Measurements from ENCODE around the gene CNNM2.
"Not testable (repeated sequence)": the region's sequence is repeated elsewhere in the genome, so short reads cannot be mapped to it uniquely, and the experiment has no call there.

The CNNM2 gene

DNA sequence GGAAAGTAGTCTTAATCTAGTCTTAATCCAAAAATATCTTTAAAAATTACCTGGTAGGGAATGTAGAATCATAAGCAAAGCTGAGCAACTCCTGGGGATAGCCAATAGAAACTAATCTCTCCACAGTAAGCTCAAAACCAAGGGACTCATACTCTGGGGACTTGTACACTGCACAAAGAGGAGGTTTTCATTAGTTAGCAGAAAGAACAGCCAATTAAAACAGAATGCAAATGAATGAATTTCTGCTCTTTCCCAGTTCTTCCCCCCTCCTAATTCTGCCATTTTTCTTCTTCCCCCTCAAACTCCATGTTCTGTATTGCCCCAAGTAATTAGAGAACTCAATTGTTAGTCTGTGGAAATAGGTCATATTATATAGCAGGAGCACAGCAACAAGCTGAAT, 188.4 kb downstream of the CNNM2 start:
- no peak for DNase-seq (ENCODE audit: low read depth in 2 of 2)

DNA sequence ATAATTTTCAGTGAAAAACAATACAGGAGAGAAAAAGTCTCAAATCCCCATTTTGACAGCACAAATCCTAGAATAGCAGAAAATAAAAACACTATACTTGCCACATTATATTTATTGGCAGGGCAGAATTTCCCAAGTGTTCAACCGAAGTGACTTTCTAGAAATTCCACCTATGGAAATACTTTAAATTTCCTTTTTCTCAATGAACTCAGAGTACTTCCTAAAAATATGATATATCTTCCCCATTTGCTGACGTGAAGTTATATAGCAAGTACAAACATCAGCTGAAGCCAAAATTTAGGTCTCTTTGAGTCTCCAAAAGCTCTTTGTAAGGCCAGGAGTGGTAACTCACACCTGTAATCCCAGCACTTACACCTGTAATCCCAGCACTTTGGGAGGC, 191.7 kb downstream of the CNNM2 start:
- no peak for DNase-seq (ENCODE audit: low read depth in 2 of 2)

DNA sequence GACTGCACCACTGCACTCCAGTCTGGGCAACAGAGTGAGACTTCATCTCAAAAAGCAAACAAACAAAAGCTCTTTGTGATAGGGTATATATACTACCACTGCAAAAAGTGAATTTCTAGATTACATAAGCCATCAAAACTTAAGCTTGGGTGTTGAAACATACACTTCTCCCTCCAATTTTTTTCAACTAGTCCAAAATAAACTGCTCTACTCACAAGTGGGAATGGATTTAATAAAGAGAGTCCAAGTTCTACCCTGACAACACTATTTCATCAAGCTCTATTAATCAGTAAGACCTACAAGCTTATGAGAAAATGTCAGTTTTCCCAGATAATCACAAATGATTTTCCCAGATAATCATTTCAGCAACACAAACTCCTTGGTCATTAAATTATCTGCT, 192.3 kb downstream of the CNNM2 start:
- no peak for DNase-seq (ENCODE audit: low read depth in 2 of 2)

DNA sequence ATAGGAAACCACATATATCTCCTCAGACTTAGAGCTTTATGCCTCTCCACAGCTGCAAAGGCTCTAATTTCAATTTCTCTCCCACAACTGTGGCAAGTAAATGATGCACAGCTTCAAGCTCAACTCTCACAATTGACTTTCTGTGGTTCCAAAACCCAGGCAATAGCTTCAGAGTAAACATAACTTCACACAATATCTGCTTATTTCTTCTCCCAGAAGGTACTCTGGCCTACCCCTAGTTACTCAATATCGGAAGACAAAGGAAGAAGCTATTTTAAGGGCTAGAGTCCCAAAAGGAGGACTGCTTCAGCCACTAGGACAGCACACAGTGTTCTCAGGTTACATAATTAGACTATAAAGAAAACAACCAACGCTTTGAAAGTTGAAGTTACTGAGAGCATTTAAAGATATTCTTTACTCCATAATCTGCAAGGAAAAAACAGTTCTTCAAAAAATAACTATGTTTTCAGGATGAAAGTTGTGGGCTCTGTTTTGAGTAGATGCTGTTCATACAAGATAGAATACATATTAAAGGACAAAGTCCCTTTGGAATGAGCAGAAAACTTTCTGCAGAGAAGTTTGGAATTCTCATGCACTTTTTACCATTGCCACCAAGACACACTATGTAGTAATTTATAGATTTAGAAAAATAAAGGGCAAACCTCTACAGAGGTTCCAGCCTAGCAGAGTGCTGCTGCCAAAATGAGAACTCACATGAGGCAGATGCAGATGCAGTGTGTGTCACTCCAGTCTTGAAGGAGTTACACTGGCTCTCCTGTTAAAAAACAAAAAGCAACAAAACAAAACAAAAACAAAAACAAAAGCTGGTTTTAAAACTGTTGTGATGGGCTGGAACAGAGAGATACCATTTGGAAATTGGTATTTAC, 193.2 kb downstream of the CNNM2 start:
- DNase-seq (ENCODE audit: low read depth in 2 of 2) = no peak

DNA sequence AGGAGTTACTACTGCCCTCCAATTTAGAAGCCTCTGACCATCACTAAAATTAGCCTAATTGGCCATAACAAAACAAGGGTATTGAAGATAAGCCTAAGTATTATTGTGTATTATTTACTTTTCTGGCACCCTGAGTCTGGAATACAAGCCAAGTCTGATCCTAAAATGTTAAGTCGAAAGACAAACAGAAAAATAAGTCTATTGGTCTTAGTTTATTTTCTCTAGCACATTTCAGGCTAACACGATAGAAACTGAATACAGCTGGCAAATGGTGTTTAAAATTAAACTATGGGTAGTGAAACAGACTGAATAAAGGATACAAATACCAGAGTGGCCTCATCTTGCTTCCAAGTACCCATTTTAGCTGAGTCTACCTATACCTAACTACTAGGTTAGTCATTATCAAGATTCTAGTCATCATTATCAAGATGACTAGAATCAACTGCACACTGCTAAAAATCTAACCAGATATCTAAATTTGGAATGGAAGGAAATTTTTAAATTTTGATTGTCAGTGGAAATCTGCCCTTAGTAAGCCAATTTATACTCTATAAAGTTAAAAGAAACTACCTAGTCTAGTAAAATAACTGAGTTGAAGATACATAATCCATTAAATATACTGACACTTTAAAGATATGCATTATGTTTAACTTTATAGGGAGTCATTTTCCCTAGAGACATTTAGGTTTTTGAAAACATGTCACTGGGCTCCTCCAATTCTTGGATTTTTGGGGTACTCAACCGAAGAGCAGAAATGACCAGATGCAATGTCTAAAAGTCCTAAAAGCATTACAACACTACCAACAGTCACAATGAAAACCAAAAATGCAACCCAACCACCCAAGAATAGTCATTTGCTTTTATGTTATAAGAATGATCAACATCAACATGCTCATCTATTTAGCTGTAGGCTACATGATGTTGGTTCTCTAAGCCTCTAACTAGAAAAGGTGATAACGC, 194.1 kb downstream of the CNNM2 start:
- no peak for DNase-seq (ENCODE audit: low read depth in 2 of 2)

DNA sequence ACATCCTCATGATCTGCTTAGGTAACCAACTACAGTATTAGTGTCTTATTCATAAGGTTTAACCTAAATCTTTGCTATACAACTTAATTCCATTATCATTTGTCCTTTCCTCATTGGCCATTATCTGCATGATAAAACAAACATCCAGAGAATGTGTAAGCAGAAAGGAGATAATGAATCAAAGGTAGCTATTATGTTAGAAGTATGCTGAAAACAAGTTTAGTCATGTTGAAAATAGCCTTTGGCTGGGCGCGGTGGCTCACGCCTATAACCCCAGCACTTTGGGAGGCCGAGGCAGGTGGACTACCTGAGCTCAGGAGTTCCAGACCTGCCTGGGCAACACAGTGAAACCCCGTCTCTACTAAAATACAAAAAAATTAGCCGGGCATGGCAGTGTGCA, 196.8 kb downstream of the CNNM2 start:
- DNase-seq (ENCODE audit: low read depth in 2 of 2) = no peak

DNA sequence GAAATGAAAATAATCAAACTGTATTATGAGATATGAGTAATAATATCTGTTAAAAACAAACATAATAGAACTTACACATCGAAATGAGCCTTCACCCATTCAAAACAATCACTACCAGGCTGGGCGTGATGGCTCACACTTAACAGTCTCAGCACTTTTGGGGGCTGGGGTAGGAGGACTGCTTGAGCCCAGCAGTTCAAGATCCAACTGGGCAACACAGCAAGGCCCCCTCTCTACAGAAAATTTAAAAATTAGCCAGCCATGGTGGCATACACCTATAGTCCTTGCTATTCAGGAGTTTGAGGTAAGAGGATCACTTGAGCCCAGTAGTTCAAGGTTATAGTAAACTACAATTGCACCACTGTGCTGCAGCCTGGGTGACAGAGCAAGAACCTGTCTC, 199.2 kb downstream of the CNNM2 start:
- DNase-seq (ENCODE audit: low read depth in 2 of 2) = no peak

DNA sequence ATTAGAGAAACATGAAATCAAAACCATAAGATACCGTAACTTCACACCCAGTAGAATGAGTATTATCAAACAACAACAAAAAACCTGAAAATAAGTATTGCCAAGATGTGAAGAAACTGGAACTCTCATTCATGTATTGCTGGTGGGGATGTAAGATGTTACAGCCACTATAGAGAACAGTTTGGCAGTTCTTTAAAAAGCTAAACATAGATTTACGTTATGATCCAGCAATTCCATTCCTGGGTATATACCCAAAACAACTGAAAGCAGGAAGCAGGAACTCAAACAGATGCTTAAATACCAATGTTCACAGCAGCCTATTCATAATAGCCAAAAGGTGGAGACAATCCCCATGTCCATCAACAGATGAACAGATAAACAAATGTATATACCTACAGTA, 202.5 kb downstream of the CNNM2 start:
- no peak for DNase-seq (ENCODE audit: low read depth in 2 of 2)

DNA sequence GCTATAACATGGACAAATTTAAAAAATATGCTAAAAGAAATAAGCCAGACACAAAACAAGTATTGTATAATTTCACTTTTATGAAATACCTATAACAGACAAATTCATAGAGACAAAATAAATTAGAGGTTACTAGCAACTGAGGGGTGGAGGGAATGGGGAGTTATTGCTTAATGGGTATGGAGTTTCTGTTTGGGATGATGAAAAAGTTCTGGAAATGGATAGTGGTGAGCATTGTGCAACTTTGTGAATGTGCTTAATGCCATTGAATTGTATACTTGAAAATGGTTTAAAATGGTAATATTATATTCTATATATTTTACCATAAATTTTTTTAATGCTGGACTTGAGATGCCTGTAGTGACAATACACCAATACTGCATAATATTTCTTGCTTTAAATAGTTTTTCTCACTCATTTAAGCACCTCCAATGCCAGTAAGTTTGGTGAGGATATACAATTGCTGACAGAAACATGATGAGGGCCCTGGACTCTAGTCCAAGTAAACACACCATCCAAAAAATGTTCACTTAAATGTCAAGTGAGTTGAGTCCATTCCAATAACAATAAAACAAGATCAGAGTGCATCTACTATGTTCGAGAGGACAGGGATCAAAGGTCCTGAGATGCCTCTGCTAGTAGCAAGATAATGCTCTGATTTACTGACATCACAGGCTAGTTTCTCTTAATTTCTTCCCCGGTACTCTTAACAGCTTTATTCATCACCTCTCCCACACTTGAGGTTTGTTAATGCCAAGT, 203.1 kb downstream of the CNNM2 start:
- DNase-seq (ENCODE audit: low read depth in 2 of 2) = no peak

DNA sequence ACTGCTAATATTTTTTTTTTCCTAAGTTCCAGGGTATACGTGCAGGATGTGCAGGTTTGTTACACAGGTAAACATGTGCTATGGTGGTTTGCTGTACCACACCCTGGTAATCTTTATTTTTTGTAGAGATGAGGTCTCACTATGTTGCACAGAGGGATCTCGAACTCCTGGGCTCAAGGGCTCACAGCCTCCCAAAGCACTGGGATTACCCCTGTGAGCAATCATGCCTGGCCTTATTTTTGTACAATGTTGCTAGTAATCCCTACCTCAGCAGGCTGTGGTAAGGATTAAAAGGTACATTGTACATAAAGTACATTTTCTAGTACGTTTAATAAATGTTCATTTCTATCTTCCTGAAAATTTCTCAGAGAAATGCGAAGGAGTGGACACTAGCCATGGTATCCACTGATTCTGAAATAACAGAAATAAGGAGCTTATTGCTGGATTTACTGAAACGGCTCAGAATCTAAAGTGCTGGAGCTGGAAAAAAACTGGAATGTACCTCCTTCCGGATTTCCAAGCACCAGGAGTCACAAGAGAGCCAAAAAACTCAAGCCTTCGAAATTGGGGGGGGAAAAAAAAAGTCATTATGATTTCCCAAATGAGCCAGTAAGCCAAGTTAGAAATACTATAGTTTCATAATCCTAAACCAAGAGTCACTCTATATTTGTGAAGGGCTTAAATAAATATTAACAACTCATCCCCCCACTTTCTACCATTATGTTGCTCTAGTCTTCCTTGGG, 205.4 kb downstream of the CNNM2 start:
- no peak for DNase-seq (ENCODE audit: low read depth in 2 of 2)

DNA sequence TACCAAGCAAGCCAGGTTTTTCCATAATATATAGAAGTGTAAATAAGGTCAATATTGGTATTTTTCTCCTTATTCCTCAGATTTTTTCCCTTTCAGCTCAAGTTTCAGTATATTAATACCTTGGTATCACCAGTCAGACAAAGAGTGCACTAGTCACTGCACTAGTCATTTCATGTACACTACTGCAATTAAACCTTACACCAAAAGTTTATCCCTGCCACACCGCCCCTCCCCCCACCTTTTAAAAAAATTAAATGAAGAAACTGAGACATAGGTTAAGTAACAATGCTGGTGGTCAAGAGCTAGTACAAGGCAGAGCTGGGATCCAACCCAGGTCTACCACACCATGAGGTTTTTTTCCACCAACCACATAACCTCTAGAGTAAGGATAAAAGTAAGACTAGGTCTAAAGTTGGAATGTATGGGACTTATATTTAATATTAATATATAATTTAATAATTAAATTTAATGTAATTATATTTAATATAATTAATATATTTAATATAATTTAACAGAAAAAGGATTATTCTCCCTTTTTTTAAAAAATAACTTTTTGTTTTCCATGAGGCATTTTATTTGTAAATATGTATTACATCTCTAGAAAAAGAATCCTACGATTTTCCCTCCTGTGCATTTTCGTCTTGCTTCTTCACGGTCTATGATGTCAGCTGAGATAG, 206.5 kb downstream of the CNNM2 start:
- DNase-seq (ENCODE audit: low read depth in 2 of 2) = no peak

DNA sequence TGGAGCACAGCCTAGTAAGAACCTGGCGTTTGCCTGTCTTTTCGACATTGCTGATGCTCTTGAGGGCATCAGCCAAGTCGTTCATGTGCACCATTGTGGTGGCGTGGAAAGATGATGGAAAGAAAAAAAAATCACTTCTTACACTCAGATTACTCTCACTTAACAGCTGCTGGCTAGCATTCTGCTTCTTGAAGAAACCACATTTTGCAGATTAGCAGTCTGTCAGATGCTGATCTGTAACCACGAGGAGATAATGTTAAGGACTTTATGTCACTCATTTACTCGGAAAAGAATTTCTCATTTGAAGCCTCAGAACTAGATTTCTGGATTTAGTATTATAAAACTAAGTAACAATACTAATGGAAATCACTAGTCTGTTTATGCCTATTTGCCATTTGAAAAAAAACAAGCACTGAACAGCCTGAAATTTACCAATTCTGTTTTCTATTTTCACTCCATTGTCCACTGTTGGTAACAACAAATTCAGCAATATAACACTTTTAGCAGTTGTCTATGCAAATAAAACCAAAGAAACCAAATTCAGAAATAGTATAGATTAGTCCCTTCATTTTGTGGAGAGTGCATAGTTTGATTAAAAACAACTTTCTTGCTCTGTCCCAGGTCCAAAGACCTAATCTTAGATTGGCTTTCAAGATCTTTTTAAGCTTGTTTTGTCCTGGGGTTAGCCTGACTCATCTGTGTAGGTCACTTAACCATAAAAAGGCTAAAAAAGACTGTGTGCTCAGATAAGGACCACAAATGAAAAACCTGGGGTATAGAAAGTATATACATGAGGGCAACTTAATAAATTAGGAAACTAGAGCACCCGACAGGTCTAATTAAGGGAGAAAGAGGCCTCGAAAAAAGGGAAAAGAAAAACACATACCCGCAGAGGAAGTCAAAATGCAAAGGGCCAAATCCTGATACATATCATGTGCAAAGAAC, 207.5 kb downstream of the CNNM2 start:
- DNase-seq (ENCODE audit: low read depth in 2 of 2) = no peak

DNA sequence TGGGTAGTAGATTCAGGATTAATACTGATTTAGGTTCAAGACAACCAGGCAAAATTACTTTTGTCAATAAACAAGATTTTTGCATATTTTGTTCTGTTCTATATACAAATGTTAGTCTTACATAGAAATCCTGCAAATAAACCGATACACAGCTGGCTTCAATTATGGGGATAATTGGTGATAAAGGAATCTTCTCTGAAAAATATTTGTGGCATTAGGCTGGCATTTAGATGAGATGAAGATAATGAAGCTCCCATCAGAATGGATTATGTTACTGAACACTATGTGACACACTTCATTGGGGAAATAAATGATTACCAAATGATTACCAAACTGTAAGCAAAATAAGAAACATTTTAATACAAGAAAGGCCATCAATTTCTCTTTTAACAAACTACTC, 209.1 kb downstream of the CNNM2 start:
- no peak for DNase-seq (ENCODE audit: low read depth in 2 of 2)

DNA sequence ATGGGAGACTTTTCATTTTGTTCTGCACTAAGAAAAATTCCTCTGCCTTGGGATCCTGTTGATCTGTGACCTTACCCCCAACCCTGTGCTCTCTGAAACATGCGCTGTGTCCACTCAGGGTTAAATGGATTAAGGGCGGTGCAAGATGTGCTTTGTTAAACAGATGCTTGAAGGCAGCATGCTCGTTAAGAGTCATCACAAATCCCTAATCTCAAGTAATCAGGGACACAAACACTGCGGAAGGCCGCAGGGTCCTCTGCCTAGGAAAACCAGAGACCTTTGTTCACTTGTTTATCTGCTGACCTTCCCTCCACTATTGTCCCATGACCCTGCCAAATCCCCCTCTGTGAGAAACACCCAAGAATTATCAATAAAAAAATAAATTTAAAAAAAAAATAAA, 212.1 kb downstream of the CNNM2 start:
- not testable (repeated sequence) for DNase-seq (ENCODE audit: low read depth in 2 of 2)

DNA sequence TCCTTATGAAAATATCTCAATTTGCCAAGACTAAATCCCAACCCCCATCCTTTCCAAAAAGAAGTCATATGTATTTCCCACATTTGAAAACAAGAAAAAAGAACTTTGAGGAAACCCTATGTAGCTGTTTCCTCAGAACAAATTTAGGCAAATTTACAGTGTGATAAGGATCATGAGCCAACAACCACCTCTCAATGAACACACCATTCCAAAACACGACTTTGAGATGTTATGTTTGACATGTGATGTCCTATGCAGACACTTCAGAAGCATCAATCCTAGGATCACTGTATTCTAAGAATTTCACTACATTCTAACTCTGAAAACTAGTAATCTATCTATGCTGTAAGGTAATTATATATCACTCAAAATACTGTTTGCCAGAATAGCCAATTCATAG, 212.8 kb downstream of the CNNM2 start:
- no peak for DNase-seq (ENCODE audit: low read depth in 2 of 2)

DNA sequence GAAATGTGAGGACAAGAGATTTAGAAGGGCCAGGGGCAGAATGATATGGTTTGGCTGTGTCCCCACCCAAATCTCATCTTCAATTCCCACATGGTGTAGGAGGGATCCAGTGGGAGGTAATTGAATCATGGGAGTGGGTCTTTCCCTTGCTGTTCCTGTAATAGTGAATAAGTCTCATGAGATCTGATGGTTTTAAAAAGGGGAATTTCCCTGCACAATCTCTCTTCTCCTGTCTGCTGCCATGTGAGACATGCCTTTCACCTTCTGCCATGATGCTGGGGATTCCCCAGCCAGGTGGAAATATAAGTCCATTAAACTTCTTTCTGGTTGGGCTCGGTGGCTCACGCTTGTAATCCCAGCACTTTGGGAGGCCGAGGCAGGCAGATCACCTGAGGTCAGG, 217.1 kb downstream of the CNNM2 start:
- DNase-seq (ENCODE audit: low read depth in 2 of 2) = peak in 1 of 2 donors; percentile 22

DNA sequence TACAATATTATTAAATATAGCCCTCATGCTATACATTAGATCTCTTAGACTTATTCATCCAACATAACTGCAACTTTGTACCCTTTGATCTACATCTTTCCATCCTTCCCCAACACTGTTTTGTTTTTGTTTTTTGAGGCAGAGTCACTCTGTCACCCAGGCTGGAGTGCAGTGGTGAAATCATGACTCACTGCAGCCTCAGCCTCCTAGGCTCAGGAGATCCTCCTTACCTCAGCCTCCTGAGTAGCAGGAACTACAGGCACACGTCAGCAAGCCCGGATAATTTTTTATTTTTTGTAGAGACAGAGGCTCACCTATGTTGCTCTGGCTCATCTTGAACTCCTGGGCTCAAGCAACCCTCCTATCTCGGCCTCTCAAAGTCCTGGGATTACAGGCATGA, 221.7 kb downstream of the CNNM2 start:
- DNase-seq (ENCODE audit: low read depth in 2 of 2) = no peak
